ACC112 (cell line): ENCODE measurements around the gene PLXDC1.
A peak's percentile ranks its signal among the peaks of the same experiment; 100 is the strongest.

Experiments
- H2AFZ ChIP-seq: fragments of 200-600 bp; sonication (generic); one replicate; pipeline ENCODE4 v1.6.0; 2017; ENCODE audit warnings: antibody characterized with exemption, low read length; ENCODE audit not compliant: unreplicated experiment
- H3K27ac ChIP-seq: fragments of 200-600 bp; sonication (generic); 2 replicates; pipeline ENCODE4 v1.5.1; 2014; ENCODE audit warnings: low read depth, mild to moderate bottlenecking, antibody characterized with exemption, low read length, moderate library complexity
- H3K27me3 ChIP-seq: fragments of 200-600 bp; sonication (generic); 2 replicates; pipeline ENCODE4 v1.6.1; 2014; ENCODE audit warnings: mild to moderate bottlenecking, antibody characterized with exemption, low read length, moderate library complexity, mixed read lengths; ENCODE audit not compliant: insufficient read depth
- H3K36me3 ChIP-seq: fragments of 200-600 bp; sonication (generic); 2 replicates; pipeline ENCODE4 v1.6.1; 2016; ENCODE audit warnings: mild to moderate bottlenecking, antibody characterized with exemption, low read length, moderate library complexity, mixed read lengths; ENCODE audit not compliant: insufficient read depth
- H3K4me1 ChIP-seq: fragments of 200-600 bp; sonication (generic); one replicate; pipeline ENCODE4 v1.6.1; 2016; ENCODE audit warnings: low read length, mixed read lengths; ENCODE audit not compliant: insufficient read depth, unreplicated experiment, control insufficient read depth
- H3K4me3 ChIP-seq: fragments of 200-600 bp; sonication (generic); 2 replicates; pipeline ENCODE4 v1.5.1; 2014; ENCODE audit warnings: mild to moderate bottlenecking, low read depth, low read length
- H3K79me2 ChIP-seq: fragments of 200-600 bp; sonication (generic); one replicate; pipeline ENCODE4 v1.6.0; 2016; ENCODE audit warnings: low read length; ENCODE audit not compliant: control insufficient read depth, unreplicated experiment, insufficient read depth

The PLXDC1 gene

GRCh38 chr17:39015546-39015935 lies 135.9 kb downstream of the PLXDC1 start:
- Histone ChIP-seq H3K4me1 (peaks cover 15% of the 10 kb centered on the region), H3K27me3 (no peaks in the 10 kb centered on the region), H3K4me3 (no peak overlapping the region), H2AFZ (no peak overlapping the region), H3K79me2 (no peaks in the 10 kb centered on the region), H3K36me3 (no peaks in the 10 kb centered on the region), H3K27ac (no peak overlapping the region)

GRCh38 chr17:39014795-39015545 lies 136.5 kb downstream of the PLXDC1 start:
- Histone ChIP-seq H3K36me3 (no peaks in the 10 kb centered on the region), H3K27me3 (no peaks in the 10 kb centered on the region), H3K4me1 (peaks cover 15% of the 10 kb centered on the region), H3K27ac (peak overlapping the region; percentile 50), H3K79me2 (no peaks in the 10 kb centered on the region), H3K4me3 (no peak overlapping the region), H2AFZ (peak overlapping the region; percentile 26)

- no peaks in the 10 kb centered on the region for H3K36me3 ChIP-seq
- no peaks in the 10 kb centered on the region for H3K27me3 ChIP-seq
- H3K4me1 ChIP-seq, result peaks cover 15% of the 10 kb centered on the region
- peak overlapping the region; percentile 49 for H2AFZ ChIP-seq
- no peaks in the 10 kb centered on the region for H3K79me2 ChIP-seq
- peak overlapping the region; percentile 50 for H3K27ac ChIP-seq
- no peak overlapping the region for H3K4me3 ChIP-seq
These were observed 137.2 kb downstream of the PLXDC1 start for GRCh38 chr17:39014044-39014794.
